NCI-H1105 (cell line): Measurements from ENCODE around the gene SOHLH1.

Experiments used
- DNase-seq: peaks from one replicate; lab custom pipeline; 2025; lab: John Stamatoyannopoulos, UW

The SOHLH1 gene

GRCh38 chr9:135703726-135704125, 4.4 kb upstream of the SOHLH1 start:
- no peak for DNase-seq

- DNase-seq = peak; percentile 7
These were observed 2.9 kb upstream of the SOHLH1 start, which contains the start of gene KCNT1 for GRCh38 chr9:135701959-135702721. Gene KCNT1, plus strand, starts transcription at chr9:135702185. Its CDS starts 74 bp downstream, at chr9:135702259.

DNA sequence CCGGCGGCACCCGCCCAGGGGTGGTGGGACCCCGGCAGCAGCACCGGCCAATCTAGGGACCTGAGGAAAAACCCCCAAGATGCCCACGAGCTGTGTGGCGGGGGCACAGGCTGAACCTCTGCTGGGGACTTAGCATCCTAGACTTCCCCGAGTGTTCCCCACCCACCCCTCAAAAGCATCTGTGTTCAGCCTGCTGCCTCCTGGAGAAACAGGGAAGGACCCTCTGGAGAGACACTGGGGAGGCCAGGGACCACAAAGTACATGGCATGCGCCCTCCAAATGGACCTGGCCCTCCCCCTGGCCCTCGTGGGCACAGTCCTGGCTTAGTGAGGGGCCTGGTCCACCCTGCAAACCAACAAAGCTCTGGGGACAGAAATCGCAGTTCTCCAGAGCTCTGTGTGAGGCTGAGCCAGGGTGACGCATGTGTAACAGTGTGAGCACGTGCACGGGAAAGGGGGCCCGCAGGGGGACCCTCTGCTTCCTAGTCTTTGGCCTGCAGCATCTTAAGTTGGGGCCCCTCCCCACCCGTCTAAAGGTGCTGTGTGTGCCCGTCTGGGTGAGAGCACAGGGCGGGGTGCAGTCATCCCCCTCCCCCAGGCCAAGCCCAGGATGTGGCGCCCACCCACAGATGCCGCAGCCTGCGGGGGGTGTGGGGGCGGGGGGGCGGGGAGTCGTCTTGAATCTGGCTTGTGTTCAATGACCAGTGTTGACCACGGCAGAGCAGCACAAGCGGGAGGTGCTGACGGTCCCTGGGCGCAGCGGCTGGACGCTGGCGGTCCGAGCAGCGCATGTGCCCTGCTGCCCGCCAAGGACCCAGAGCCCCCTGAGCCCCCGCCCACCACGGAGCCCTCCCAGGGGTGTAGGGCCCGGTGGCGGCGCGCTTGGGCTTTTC, 2.0 kb upstream of the SOHLH1 start:
- no peak for DNase-seq

GRCh38 chr9:135700525-135700924, 1.2 kb upstream of the SOHLH1 start:
- DNase-seq = no peak

- DNase-seq = no peak
These were observed 514 bp downstream of the SOHLH1 start for GRCh38 chr9:135698767-135699166.

DNA sequence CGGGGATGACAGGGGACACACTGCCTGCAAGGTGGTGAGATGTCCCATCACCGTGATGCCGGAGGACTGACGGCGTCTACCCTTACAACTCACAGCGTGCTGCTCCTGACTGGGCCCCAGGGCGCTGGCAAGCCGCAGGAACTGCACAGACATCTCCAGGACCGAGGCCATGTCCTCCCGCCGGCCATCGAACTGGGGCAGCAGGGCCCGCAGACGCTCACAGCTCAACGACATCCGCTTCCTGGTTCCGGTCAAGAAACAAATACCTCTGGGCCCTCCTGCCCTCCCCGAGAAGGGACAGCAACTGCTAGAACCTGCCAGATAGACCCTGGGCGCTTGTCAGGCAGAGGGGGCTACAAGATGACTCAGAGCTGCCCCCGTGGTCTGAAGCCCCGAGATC, 1.0 kb downstream of the SOHLH1 start:
- DNase-seq = no peak

DNA sequence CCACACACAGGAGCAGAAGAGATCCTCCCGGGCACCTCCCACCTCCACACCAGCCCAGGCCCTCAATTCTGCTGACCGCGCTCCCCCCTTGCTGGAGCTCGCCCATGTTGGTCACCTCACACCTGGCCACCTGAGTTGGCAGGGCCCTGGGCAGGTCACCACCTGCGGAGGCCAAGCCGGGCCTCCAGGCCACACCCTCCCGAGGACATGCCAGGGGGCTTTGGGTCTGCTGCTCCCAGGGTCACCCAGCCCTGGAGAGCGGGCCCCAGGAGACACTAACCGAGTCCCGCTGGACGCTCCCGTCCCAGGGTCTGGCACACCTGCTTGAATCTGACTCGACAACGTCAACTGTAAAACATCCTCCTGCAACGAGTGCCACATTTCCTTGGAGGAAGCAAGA, 2.1 kb downstream of the SOHLH1 start:
- DNase-seq = no peak

GRCh38 chr9:135696446-135696845, 2.8 kb downstream of the SOHLH1 start:
- no peak for DNase-seq

DNA sequence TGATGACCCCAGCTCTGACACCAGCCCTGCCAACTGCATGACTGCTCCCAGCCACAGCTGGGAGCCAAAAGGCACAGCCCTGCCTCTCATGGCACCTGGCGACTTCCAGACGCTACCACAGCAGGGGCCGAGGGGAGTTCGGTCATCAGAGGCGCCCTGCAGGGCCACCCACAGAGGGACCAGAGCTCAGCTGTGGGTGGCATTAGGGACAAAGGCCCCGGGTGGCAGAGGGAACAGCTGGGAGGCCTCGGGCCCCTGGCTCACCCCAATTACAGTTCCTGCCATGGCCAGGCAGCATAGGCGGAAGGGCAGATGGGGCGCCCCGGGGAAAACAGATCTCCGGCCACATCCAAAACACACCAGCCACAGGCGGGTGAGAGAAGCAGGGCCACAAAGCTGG, 3.6 kb downstream of the SOHLH1 start:
- no peak for DNase-seq

- no peak for DNase-seq
These were observed 4.2 kb downstream of the SOHLH1 start for GRCh38 chr9:135695036-135695435.

GRCh38 chr9:135694414-135694813, 4.9 kb downstream of the SOHLH1 start:
- DNase-seq = no peak

DNA sequence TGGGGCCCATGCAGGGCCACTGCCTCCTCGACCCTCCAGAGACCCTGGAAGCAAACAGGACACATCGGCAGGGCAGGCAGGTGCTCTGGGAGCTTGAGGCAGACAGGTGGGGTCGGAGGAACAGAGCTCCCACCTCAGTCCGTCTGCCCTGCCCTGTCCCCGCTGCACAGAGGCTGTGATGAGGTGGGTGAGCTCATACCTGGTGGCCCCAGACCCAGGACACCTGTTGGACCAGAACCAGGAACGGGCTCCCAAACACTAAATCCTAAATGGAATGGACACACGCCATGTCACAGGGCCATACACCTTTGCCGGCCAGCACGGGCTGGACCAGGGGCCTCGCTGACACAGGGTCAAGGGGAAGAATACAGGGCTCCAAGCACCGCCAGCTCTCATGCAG, 5.5 kb downstream of the SOHLH1 start:
- DNase-seq = no peak

GRCh38 chr9:135693265-135693664, 6.0 kb downstream of the SOHLH1 start:
- DNase-seq = no peak

DNA sequence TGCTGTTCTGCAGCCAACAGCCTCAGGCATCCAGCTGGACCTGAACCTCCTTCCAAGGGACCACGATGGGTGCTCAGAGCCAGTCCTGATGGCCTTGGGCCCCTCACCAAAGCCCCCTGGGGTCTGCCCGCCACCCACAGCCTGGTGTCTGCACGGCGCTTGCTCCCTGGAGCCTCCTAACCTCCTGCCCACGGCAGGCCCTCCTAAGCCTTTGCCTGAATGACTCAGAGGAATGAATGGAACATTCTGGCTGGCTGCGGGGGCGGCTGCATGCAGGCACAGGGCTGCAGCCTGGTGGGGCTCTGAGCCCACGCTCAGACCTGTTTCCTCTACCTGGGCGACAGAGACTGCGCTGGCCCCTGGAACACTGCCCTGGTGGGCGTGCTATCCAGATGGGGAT, 6.9 kb downstream of the SOHLH1 start:
- no peak for DNase-seq

- DNase-seq = no peak
These were observed 8.3 kb downstream of the SOHLH1 start for GRCh38 chr9:135690836-135691570.

DNA sequence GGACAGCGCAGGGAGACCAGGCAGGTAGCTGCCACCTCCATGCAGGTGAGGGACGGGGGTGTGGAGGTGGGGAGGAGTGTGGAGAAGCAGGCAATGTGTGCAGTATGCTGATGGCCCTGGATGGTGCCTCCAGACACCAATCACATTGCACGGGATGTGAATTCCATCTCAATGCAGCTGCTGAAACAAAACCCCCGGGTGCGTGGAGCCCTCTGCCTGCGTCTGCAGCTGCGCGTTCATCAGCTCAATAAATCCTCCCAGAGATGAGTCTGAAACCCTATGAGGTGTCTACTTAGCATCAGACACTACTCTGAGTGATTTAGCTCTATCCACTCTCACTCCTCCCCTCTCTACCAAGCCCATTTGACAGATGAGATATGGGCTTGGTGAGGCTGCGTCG, 10.3 kb downstream of the SOHLH1 start:
- DNase-seq = no peak

DNA sequence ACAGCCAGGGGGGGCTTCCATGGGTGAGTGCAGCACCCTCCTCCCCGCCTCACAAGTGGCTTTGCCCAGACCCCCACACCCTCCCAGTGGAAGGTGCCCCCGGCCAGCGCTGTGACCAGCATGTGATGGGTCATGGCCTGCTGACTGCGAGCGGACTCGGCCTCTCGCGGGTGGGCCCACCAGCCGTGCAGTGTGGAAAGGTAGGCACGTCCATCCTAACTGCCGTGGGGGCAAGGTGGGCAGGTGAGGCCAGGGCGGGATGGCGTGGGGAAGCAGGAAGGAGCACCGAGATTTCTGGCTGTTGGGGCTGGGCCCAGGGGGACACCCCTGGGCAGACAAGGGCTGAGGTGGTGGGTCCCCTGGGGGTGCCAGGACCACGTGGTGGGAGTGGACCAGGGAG, 12.1 kb downstream of the SOHLH1 start:
- DNase-seq = no peak

DNA sequence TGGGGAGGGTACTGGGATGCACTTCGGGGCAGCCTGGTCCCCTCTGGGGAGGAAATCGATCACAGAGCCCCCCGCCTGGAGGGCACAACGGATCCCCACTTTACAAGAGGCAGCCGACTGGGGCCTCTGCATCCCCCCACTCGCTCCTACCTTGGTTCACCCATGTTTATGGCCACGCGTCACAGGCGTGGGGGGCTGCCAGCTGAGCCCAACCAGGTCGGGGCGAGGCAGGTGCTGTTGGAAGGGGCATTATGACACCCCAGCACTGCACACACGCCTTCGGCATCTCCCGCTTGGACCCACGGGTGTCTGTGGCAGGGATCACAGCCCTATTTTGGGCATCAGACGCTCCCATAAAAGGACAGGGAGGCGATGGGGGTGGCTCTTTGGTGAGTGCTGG, 14.6 kb downstream of the SOHLH1 start:
- DNase-seq = no peak

DNA sequence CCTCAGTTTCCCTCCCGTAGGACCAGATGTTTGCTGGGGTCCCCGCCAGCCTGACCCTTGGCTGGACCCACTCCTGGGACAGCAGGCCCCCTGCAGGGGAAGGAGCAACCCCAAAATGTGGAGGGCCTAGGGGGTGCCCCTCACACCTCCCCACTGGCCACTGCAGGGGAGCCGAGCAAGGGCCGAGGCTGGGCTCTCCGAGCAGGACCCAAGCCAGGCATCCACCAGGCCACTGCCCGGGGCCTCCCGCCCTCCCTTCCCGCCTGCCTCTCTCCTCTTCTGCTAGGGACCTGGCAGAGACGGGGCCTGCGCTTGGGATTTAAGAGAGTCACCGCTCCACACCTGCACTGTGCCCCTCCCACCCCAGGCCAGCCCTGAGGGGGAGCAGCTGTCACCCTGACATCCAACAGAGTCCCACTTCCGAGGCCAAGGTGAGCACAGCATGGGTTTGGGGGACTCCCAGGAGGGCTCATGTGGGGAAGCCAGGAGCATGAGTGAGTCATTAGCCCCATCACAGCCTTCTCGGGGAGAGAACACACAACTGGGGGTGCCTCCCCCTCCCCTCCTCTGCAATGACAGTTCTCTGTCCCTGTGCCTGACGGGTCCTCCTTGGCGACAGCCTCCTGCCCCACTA, 15.8 kb downstream of the SOHLH1 start:
- no peak for DNase-seq

- no peak for DNase-seq
These were observed 18.1 kb downstream of the SOHLH1 start for GRCh38 chr9:135681161-135681560.

DNA sequence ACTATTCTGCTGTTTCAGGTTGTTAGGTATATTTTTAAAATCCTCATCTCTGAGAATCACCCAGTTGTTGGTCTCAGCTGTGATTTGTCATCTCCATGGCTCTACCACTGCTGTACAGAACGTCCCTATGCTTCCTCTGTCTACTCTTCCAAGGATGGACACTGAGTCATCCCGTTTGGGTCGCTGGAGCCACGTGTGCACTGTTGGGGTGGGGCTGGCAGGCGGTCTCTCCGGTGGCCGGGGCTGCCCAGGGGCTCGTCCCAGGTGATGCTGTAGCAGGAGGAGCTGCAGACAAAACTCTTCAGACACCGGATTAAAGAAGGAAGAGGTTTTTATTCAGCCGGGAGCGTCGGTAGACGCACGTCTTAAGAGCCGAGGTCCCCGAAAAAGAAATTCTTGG, 19.2 kb downstream of the SOHLH1 start:
- DNase-seq = no peak
